Measurements from ENCODE around the gene UST.

The UST gene

GRCh38 chr6:148963738-148964137 lies 216.9 kb downstream of the UST start:
- Histone ChIP-seq H3K27me3 (ENCODE audit: control insufficient read depth in 1 of 2, insufficient read depth in 2 of 2, low read length in 2 of 2) (no peaks in the 10 kb centered on the region), H3K9ac (ENCODE audit: low read depth in 1 of 2, low read length in 2 of 2) (no peak overlapping the region), H3K4me3 (ENCODE audit: low read depth in 1 of 2, low read length in 2 of 2) (no peak overlapping the region), H3K27ac (ENCODE audit: low read depth, low read length) (no peak overlapping the region), H3K4me1 (ENCODE audit: control insufficient read depth in 1 of 2, insufficient read depth in 2 of 2, low read length in 2 of 2) (no peaks in the 10 kb centered on the region), H3K9me3 (ENCODE audit: control insufficient read depth in 1 of 2, low read length in 2 of 2) (no peaks in the 10 kb centered on the region), H3K36me3 (ENCODE audit: control insufficient read depth in 1 of 2, insufficient read depth in 2 of 2, low read length in 2 of 2) (no peaks in the 10 kb centered on the region)

GRCh38 chr6:148964467-148964866 lies 217.6 kb downstream of the UST start:
- no peaks in the 10 kb centered on the region for H3K9me3 ChIP-seq (ENCODE audit: control insufficient read depth in 1 of 2, low read length in 2 of 2)
- no peaks in the 10 kb centered on the region for H3K36me3 ChIP-seq (ENCODE audit: control insufficient read depth in 1 of 2, insufficient read depth in 2 of 2, low read length in 2 of 2)
- H3K4me3 ChIP-seq (ENCODE audit: low read depth in 1 of 2, low read length in 2 of 2): no peak overlapping the region
- H3K27me3 ChIP-seq (ENCODE audit: control insufficient read depth in 1 of 2, insufficient read depth in 2 of 2, low read length in 2 of 2): no peaks in the 10 kb centered on the region
- H3K4me1 ChIP-seq (ENCODE audit: control insufficient read depth in 1 of 2, insufficient read depth in 2 of 2, low read length in 2 of 2): no peaks in the 10 kb centered on the region
- no peak overlapping the region for H3K9ac ChIP-seq (ENCODE audit: low read depth in 1 of 2, low read length in 2 of 2)
- no peak overlapping the region for H3K27ac ChIP-seq (ENCODE audit: low read depth, low read length)

GRCh38 chr6:148965287-148965686 lies 218.5 kb downstream of the UST start:
- H3K36me3 ChIP-seq (ENCODE audit: control insufficient read depth in 1 of 2, insufficient read depth in 2 of 2, low read length in 2 of 2): no peaks in the 10 kb centered on the region
- no peak overlapping the region for H3K9ac ChIP-seq (ENCODE audit: low read depth in 1 of 2, low read length in 2 of 2)
- H3K4me1 ChIP-seq (ENCODE audit: control insufficient read depth in 1 of 2, insufficient read depth in 2 of 2, low read length in 2 of 2): no peaks in the 10 kb centered on the region
- H3K27me3 ChIP-seq (ENCODE audit: control insufficient read depth in 1 of 2, insufficient read depth in 2 of 2, low read length in 2 of 2): no peaks in the 10 kb centered on the region
- H3K9me3 ChIP-seq (ENCODE audit: control insufficient read depth in 1 of 2, low read length in 2 of 2): no peaks in the 10 kb centered on the region
- no peak overlapping the region for H3K4me3 ChIP-seq (ENCODE audit: low read depth in 1 of 2, low read length in 2 of 2)
- no peak overlapping the region for H3K27ac ChIP-seq (ENCODE audit: low read depth, low read length)

GRCh38 chr6:148967011-148967520 lies 220.2 kb downstream of the UST start:
- no peak overlapping the region for H3K27ac ChIP-seq (ENCODE audit: low read depth, low read length)
- H3K4me1 ChIP-seq (ENCODE audit: control insufficient read depth in 1 of 2, insufficient read depth in 2 of 2, low read length in 2 of 2): no peaks in the 10 kb centered on the region
- no peak overlapping the region for H3K4me3 ChIP-seq (ENCODE audit: low read depth in 1 of 2, low read length in 2 of 2)

GRCh38 chr6:148967541-148967956 lies 220.7 kb downstream of the UST start:
- Histone ChIP-seq H3K4me1 (ENCODE audit: control insufficient read depth in 1 of 2, insufficient read depth in 2 of 2, low read length in 2 of 2) (no peaks in the 10 kb centered on the region), H3K27ac (ENCODE audit: low read depth, low read length) (no peak overlapping the region), H3K4me3 (ENCODE audit: low read depth in 1 of 2, low read length in 2 of 2) (no peak overlapping the region), H3K9ac (ENCODE audit: low read depth in 1 of 2, low read length in 2 of 2) (no peak overlapping the region), H3K36me3 (ENCODE audit: control insufficient read depth in 1 of 2, insufficient read depth in 2 of 2, low read length in 2 of 2) (no peaks in the 10 kb centered on the region), H3K27me3 (ENCODE audit: control insufficient read depth in 1 of 2, insufficient read depth in 2 of 2, low read length in 2 of 2) (peaks cover 0 to 3% of the 10 kb centered on the region in 2 donors), H3K9me3 (ENCODE audit: control insufficient read depth in 1 of 2, low read length in 2 of 2) (no peaks in the 10 kb centered on the region)

More at GRCh38 chr6:148967011-148967520, 220.2 kb downstream of the UST start:
- peaks cover 0 to 3% of the 10 kb centered on the region in 2 donors for H3K27me3 ChIP-seq (ENCODE audit: control insufficient read depth in 1 of 2, insufficient read depth in 2 of 2, low read length in 2 of 2)
- H3K9ac ChIP-seq (ENCODE audit: low read depth in 1 of 2, low read length in 2 of 2): no peak overlapping the region
- H3K36me3 ChIP-seq (ENCODE audit: control insufficient read depth in 1 of 2, insufficient read depth in 2 of 2, low read length in 2 of 2): no peaks in the 10 kb centered on the region
- no peaks in the 10 kb centered on the region for H3K9me3 ChIP-seq (ENCODE audit: control insufficient read depth in 1 of 2, low read length in 2 of 2)

GRCh38 chr6:148968771-148969602 lies 222.2 kb downstream of the UST start:
- no peak overlapping the region for H3K9ac ChIP-seq (ENCODE audit: low read depth in 1 of 2, low read length in 2 of 2)
- H3K27ac ChIP-seq (ENCODE audit: low read depth, low read length): no peak overlapping the region
- H3K4me1 ChIP-seq (ENCODE audit: control insufficient read depth in 1 of 2, insufficient read depth in 2 of 2, low read length in 2 of 2): no peaks in the 10 kb centered on the region

GRCh38 chr6:148969603-148970061 lies 222.8 kb downstream of the UST start:
- no peak overlapping the region for H3K27ac ChIP-seq (ENCODE audit: low read depth, low read length)
- H3K4me1 ChIP-seq (ENCODE audit: control insufficient read depth in 1 of 2, insufficient read depth in 2 of 2, low read length in 2 of 2): no peaks in the 10 kb centered on the region
- no peak overlapping the region for H3K9ac ChIP-seq (ENCODE audit: low read depth in 1 of 2, low read length in 2 of 2)
- peaks cover 0 to 3% of the 10 kb centered on the region in 2 donors for H3K27me3 ChIP-seq (ENCODE audit: control insufficient read depth in 1 of 2, insufficient read depth in 2 of 2, low read length in 2 of 2)
- H3K9me3 ChIP-seq (ENCODE audit: control insufficient read depth in 1 of 2, low read length in 2 of 2): no peaks in the 10 kb centered on the region
- H3K36me3 ChIP-seq (ENCODE audit: control insufficient read depth in 1 of 2, insufficient read depth in 2 of 2, low read length in 2 of 2): no peaks in the 10 kb centered on the region
- H3K4me3 ChIP-seq (ENCODE audit: low read depth in 1 of 2, low read length in 2 of 2): no peak overlapping the region

More at GRCh38 chr6:148968771-148969602, 222.2 kb downstream of the UST start:
- Histone ChIP-seq H3K4me3 (ENCODE audit: low read depth in 1 of 2, low read length in 2 of 2) (no peak overlapping the region), H3K9me3 (ENCODE audit: control insufficient read depth in 1 of 2, low read length in 2 of 2) (no peaks in the 10 kb centered on the region), H3K36me3 (ENCODE audit: control insufficient read depth in 1 of 2, insufficient read depth in 2 of 2, low read length in 2 of 2) (no peaks in the 10 kb centered on the region), H3K27me3 (ENCODE audit: control insufficient read depth in 1 of 2, insufficient read depth in 2 of 2, low read length in 2 of 2) (peaks cover 0 to 3% of the 10 kb centered on the region in 2 donors)

- H3K27ac ChIP-seq (ENCODE audit: low read depth, low read length): no peak overlapping the region
- no peak overlapping the region for H3K4me3 ChIP-seq (ENCODE audit: low read depth in 1 of 2, low read length in 2 of 2)
- H3K36me3 ChIP-seq (ENCODE audit: control insufficient read depth in 1 of 2, insufficient read depth in 2 of 2, low read length in 2 of 2): no peaks in the 10 kb centered on the region
- no peaks in the 10 kb centered on the region for H3K4me1 ChIP-seq (ENCODE audit: control insufficient read depth in 1 of 2, insufficient read depth in 2 of 2, low read length in 2 of 2)
- H3K27me3 ChIP-seq (ENCODE audit: control insufficient read depth in 1 of 2, insufficient read depth in 2 of 2, low read length in 2 of 2): peaks cover 2 to 3% of the 10 kb centered on the region in 2 donors
- H3K9ac ChIP-seq (ENCODE audit: low read depth in 1 of 2, low read length in 2 of 2): no peak overlapping the region
- H3K9me3 ChIP-seq (ENCODE audit: control insufficient read depth in 1 of 2, low read length in 2 of 2): no peaks in the 10 kb centered on the region
These were observed 224.4 kb downstream of the UST start for GRCh38 chr6:148971031-148971927.

GRCh38 chr6:148972481-148972880 lies 225.7 kb downstream of the UST start:
- Histone ChIP-seq H3K27me3 (ENCODE audit: control insufficient read depth in 1 of 2, insufficient read depth in 2 of 2, low read length in 2 of 2) (peaks cover 3% of the 10 kb centered on the region in 2 donors), H3K9ac (ENCODE audit: low read depth in 1 of 2, low read length in 2 of 2) (no peak overlapping the region), H3K9me3 (ENCODE audit: control insufficient read depth in 1 of 2, low read length in 2 of 2) (no peaks in the 10 kb centered on the region), H3K4me3 (ENCODE audit: low read depth in 1 of 2, low read length in 2 of 2) (no peak overlapping the region), H3K27ac (ENCODE audit: low read depth, low read length) (no peak overlapping the region), H3K4me1 (ENCODE audit: control insufficient read depth in 1 of 2, insufficient read depth in 2 of 2, low read length in 2 of 2) (no peaks in the 10 kb centered on the region), H3K36me3 (ENCODE audit: control insufficient read depth in 1 of 2, insufficient read depth in 2 of 2, low read length in 2 of 2) (no peaks in the 10 kb centered on the region)

All from duodenal mucosa (tissue), 2 donors.